ENCODE measurements around the gene PPP3CB. TPM values are rescaled to one million over a fixed set of nuclear protein-coding genes. Genes with fewer than 3 reads are reported as not detected.

Gene PPP3CB
- polyA plus RNA-seq, 1 donor, result 53.1 TPM

DNA sequence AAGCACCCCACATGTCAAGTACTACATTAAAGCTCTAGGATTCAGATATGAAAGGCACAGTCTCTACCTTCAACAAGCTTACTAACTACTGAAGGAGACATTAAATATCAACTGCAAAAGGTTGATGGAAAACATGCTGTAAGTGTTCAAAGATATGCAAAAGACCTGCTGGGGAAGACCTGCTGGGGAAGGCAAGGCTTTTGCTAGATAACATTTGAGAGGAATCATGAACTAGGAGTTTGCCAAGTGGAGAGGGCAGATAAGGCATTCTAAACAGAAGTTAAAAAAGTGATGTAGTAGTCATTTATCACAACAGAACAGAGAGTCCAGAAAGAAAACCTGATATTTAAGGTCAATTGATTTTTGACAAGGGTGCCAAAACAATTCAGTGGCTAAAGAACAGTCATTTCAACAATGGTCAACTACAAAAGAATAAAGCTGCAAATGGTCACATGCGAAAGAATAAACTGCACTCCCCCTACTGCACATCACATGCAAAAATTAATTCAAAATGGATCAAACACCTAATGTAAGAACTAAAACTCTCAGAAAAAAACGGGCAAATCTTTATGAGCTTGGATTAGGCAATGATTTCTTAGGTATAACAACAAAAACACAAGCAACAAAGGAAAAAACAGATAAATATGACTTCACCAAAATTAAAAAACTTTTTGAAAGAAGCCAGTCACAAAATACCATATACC, 39.5 kb downstream of the PPP3CB start:
- no peak for DNase-seq
- H3K4me3 ChIP-seq (ENCODE audit: low read length), result no peak overlapping the region
- 100% methylated on average over 1 of the region's 2 CpGs for WGBS (ENCODE audit: insufficient coverage, low lambda C conversion rate)

DNA sequence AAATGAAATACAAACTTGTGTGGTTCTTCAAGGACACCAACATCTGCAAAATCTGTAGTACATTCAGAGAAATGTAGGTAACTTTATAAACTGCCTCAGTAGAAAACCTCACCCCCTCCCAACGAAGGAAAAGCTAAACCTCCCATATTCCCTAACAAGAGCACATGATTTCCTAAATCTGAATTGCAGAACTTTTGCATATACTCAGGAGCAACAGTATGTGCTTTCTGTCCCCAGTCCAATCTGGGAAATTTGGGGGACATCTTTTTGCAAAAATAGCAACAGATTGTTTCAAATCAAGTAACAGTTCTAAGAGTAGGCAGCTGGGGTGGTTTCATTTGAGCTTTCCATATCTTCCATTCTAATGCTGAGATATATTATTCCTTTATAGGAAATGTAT, 46.7 kb downstream of the PPP3CB start:
- peaks cover 23% of the 10 kb centered on the region for H3K36me3 ChIP-seq (ENCODE audit: control insufficient read depth, insufficient read depth, low read length)
- H3K4me1 ChIP-seq (ENCODE audit: control insufficient read depth, insufficient read depth, low read length), result no peaks in the 10 kb centered on the region
- no peaks in the 10 kb centered on the region for H3K9me3 ChIP-seq (ENCODE audit: control insufficient read depth, low read depth, low read length)
- no CpG with 5 or more reads among the region's 1 CpG for WGBS (ENCODE audit: insufficient coverage, low lambda C conversion rate)
- no peaks in the 10 kb centered on the region for H3K27me3 ChIP-seq (ENCODE audit: control insufficient read depth, insufficient read depth, low read length)
- DNase-seq, result no peak
- H3K27ac ChIP-seq (ENCODE audit: low read length), result no peak overlapping the region
- H3K4me3 ChIP-seq (ENCODE audit: low read length), result no peak overlapping the region

More for the DNA sequence above, 39.5 kb downstream of the PPP3CB start:
- H3K27me3 ChIP-seq (ENCODE audit: control insufficient read depth, insufficient read depth, low read length), result no peaks in the 10 kb centered on the region
- no peak overlapping the region for H3K27ac ChIP-seq (ENCODE audit: low read length)
- H3K9me3 ChIP-seq (ENCODE audit: control insufficient read depth, low read depth, low read length), result no peaks in the 10 kb centered on the region
- peaks cover 9% of the 10 kb centered on the region for H3K36me3 ChIP-seq (ENCODE audit: control insufficient read depth, insufficient read depth, low read length)
- no peaks in the 10 kb centered on the region for H3K4me1 ChIP-seq (ENCODE audit: control insufficient read depth, insufficient read depth, low read length)

DNA sequence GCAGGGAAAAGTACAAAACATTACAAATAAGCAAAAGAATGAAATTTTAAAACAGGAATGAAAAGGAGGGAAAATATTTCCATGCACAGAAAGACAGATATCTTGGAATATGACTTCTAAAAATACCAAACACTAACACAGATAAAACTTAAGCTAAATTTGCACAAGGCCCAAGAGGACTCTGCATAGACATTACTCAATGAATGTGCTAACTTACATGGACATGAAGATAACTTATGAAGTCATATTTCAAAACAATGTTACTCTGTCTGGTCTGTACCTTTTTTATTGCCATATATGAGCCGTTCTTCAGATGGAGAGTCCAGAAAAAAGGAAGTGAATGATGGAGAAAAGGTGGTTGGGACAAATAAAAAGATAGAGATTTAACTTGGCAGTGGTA, 47.4 kb downstream of the PPP3CB start:
- H3K27ac ChIP-seq (ENCODE audit: low read length), result no peak overlapping the region
- H3K36me3 ChIP-seq (ENCODE audit: control insufficient read depth, insufficient read depth, low read length), result peaks cover 23% of the 10 kb centered on the region
- 100% methylated on average over 1 of the region's 1 CpG for WGBS (ENCODE audit: insufficient coverage, low lambda C conversion rate)
- H3K4me1 ChIP-seq (ENCODE audit: control insufficient read depth, insufficient read depth, low read length), result no peaks in the 10 kb centered on the region
- H3K9me3 ChIP-seq (ENCODE audit: control insufficient read depth, low read depth, low read length), result no peaks in the 10 kb centered on the region
- no peak for DNase-seq
- no peak overlapping the region for H3K4me3 ChIP-seq (ENCODE audit: low read length)
- no peaks in the 10 kb centered on the region for H3K27me3 ChIP-seq (ENCODE audit: control insufficient read depth, insufficient read depth, low read length)

DNA sequence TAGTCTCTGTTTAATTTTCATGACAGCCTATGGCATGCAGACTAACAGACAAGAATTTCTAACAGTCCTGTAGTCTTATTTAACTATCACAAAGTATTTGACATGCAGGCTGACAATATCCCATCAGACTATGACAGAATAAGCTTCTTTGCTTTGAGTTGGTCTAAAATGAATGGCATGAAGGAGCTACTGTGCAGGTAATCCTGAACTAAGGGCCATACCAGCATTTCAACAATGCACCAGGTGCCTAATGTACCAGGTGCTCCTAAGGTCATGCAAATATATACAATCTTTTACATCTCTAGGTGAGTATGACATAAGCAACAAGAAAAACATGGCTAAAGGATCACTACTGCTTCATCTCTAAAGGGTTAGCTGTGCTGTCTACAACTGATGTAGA, 48.9 kb downstream of the PPP3CB start:
- H3K4me3 ChIP-seq (ENCODE audit: low read length), result no peak overlapping the region
- no peaks in the 10 kb centered on the region for H3K4me1 ChIP-seq (ENCODE audit: control insufficient read depth, insufficient read depth, low read length)
- H3K36me3 ChIP-seq (ENCODE audit: control insufficient read depth, insufficient read depth, low read length), result peaks cover 25% of the 10 kb centered on the region
- no peak for DNase-seq
- H3K27me3 ChIP-seq (ENCODE audit: control insufficient read depth, insufficient read depth, low read length), result no peaks in the 10 kb centered on the region
- H3K27ac ChIP-seq (ENCODE audit: low read length), result no peak overlapping the region
- no peaks in the 10 kb centered on the region for H3K9me3 ChIP-seq (ENCODE audit: control insufficient read depth, low read depth, low read length)

DNA sequence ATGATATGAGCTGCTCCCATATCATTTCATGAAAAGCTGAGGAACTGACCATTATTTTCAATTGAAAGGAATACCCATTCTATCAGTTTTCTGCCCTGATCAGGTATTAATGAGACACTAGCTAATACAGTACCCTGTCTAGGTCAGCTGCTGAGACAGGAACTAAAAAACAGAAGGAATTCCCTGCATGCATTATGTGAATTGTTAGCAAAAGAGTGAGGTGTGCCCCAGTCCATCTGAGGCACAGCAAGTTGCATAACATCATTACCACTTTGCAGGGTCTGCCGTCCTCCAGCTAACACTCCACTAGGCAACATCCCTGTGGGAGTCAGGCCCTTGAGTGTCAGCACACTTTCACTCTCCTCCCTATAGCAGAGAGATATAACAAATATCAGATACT, 51.4 kb downstream of the PPP3CB start:
- no CpG with 5 or more reads among the region's 1 CpG for WGBS (ENCODE audit: insufficient coverage, low lambda C conversion rate)

DNA sequence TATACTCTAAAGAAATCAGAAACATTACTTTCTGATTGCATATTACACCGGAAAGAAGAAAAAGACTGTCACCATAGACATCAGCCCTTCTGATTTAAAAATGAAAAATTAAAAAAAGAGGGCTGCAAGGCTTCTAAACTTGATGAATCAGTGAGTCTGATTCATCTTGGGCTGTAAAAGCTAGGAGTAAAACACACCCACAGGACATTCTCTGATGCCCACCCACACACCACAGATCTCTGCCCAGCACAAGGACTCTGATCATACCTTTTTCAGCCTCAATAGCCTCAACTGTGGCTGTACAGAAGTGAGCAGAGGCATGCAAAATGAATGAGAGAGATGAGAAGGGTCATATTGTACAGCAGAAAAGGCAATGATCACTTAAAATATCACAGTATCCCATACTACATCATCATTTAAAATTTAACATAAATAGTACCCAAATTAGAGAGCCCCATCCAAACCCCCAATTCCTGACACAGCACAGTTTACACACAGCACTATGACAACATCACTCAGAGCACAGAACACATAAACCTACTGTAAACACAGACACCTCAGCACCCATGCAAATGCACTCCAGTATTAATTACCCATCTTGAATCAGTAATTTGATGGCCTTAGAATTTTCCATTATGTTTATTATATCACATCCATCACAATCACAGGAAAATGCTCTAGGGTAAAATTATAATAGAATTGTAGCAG, 56.1 kb downstream of the PPP3CB start:
- Histone ChIP-seq H3K4me1 (ENCODE audit: control insufficient read depth, insufficient read depth, low read length) (no peaks in the 10 kb centered on the region), H3K27me3 (ENCODE audit: control insufficient read depth, insufficient read depth, low read length) (no peaks in the 10 kb centered on the region), H3K4me3 (ENCODE audit: low read length) (no peak overlapping the region), H3K36me3 (ENCODE audit: control insufficient read depth, insufficient read depth, low read length) (peaks cover 31% of the 10 kb centered on the region), H3K27ac (ENCODE audit: low read length) (no peak overlapping the region), H3K9me3 (ENCODE audit: control insufficient read depth, low read depth, low read length) (no peaks in the 10 kb centered on the region)
- no peak for DNase-seq
- no CpG with 5 or more reads among the region's 1 CpG for WGBS (ENCODE audit: insufficient coverage, low lambda C conversion rate)

More for the DNA sequence above, 51.4 kb downstream of the PPP3CB start:
- DNase-seq, result no peak
- Histone ChIP-seq H3K9me3 (ENCODE audit: control insufficient read depth, low read depth, low read length) (no peaks in the 10 kb centered on the region), H3K27ac (ENCODE audit: low read length) (no peak overlapping the region), H3K4me1 (ENCODE audit: control insufficient read depth, insufficient read depth, low read length) (no peaks in the 10 kb centered on the region), H3K27me3 (ENCODE audit: control insufficient read depth, insufficient read depth, low read length) (no peaks in the 10 kb centered on the region), H3K4me3 (ENCODE audit: low read length) (no peak overlapping the region), H3K36me3 (ENCODE audit: control insufficient read depth, insufficient read depth, low read length) (peaks cover 22% of the 10 kb centered on the region)

DNA sequence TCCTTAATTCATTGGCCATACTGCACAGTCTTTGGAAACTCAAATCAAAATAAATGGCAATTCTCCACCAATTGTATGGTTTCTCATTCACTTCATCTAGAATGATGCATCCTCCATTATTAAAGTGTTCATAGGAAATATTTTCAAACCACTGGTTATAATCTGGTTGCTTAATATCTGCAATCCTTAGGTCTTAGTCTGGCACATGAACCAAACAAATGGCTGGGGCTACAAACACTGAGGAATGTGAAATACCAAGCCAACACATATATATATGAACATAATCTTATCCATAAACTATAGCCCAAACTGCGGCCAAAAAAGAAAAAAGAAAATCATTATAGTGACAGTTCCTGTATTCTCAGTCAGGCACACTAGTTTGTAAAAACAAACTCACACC, 56.8 kb downstream of the PPP3CB start:
- Histone ChIP-seq H3K4me3 (ENCODE audit: low read length) (no peak overlapping the region), H3K27ac (ENCODE audit: low read length) (no peak overlapping the region), H3K36me3 (ENCODE audit: control insufficient read depth, insufficient read depth, low read length) (peaks cover 26% of the 10 kb centered on the region), H3K9me3 (ENCODE audit: control insufficient read depth, low read depth, low read length) (no peaks in the 10 kb centered on the region), H3K4me1 (ENCODE audit: control insufficient read depth, insufficient read depth, low read length) (no peaks in the 10 kb centered on the region), H3K27me3 (ENCODE audit: control insufficient read depth, insufficient read depth, low read length) (no peaks in the 10 kb centered on the region)
- WGBS (ENCODE audit: insufficient coverage, low lambda C conversion rate), result no CpG with 5 or more reads among the region's 1 CpG
- DNase-seq, result no peak

DNA sequence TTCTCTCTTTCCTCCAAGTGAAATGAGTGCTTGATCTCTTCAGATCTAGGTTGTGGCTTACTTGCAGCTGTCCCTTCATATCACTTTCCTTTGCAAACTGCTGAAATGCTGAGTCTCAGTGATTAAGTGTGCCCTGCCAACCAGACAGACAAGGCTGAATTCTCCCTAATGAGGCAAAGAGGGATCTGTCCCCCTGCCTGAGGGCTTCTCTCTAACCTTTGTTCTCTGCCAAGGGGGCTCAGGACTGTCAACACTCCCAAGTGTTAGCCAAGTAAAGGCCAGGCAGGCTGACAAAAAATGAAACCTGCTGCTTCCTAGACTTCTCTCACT, 62.3 kb downstream of the PPP3CB start, which contains the start of gene MSS51:
MSS51 (minus strand) TSS at position 24 of the 330 bp plus-strand sequence. CDS start 5,277 bp downstream, outside the sequence.
- no peaks in the 10 kb centered on the region for H3K9me3 ChIP-seq (ENCODE audit: control insufficient read depth, low read depth, low read length)
- H3K4me3 ChIP-seq (ENCODE audit: low read length), result no peak within 1 kb of the TSS
- DNase-seq, result no peak
- no peak within 1 kb of the TSS for H3K27ac ChIP-seq (ENCODE audit: low read length)
- no peaks in the 10 kb centered on the region for H3K4me1 ChIP-seq (ENCODE audit: control insufficient read depth, insufficient read depth, low read length)
- H3K36me3 ChIP-seq (ENCODE audit: control insufficient read depth, insufficient read depth, low read length), result peaks cover 19% of the 10 kb centered on the region
- H3K27me3 ChIP-seq (ENCODE audit: control insufficient read depth, insufficient read depth, low read length), result no peaks in the 10 kb centered on the region

DNA sequence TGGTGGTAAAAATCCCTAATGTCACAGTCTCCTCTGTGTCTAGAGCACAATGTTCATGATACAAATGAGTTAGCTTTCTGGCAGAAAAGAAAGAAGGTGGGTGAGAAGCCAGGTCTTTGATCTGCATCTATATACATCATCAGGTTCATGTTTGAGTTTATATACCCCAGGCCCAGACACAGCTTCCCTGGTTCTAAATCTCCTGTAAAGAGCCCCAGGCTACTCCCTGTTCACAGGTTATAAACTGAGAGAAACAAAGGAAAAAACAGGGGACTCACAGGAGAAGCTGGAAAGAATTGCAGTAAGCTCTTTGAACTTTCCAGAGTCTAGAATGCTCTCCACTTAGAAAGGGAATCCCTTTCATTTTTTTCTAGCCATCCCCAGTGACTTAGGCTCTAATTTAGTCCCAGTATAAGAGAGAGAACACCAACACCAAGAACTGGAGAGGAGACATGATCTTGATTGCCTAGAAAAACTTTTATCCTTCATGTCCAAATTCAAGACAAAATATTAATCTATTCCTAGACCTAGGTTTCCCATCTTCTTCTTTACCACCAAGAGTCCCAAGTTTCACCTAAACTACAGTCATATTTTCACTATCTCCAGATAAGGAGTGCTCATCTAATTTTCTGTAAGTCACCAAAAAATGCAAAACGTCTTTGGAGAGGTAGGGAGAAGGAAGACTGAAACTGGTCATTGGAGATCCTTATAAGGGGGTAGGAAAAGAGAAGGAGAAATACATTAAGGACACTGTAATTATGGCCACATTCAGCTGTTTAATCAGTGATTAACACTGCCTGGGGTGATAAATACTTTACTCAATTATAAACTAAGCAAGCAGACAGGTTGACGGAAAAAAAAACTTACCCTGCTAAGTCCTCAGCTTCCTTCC, 62.9 kb downstream of the PPP3CB start:
- no peak for DNase-seq
- no peak overlapping the region for H3K4me3 ChIP-seq (ENCODE audit: low read length)
- peaks cover 23% of the 10 kb centered on the region for H3K36me3 ChIP-seq (ENCODE audit: control insufficient read depth, insufficient read depth, low read length)
- WGBS (ENCODE audit: insufficient coverage, low lambda C conversion rate), result 83% methylated on average over 1 of the region's 2 CpGs
- no peaks in the 10 kb centered on the region for H3K4me1 ChIP-seq (ENCODE audit: control insufficient read depth, insufficient read depth, low read length)
- no peak overlapping the region for H3K27ac ChIP-seq (ENCODE audit: low read length)
- no peaks in the 10 kb centered on the region for H3K27me3 ChIP-seq (ENCODE audit: control insufficient read depth, insufficient read depth, low read length)
- H3K9me3 ChIP-seq (ENCODE audit: control insufficient read depth, low read depth, low read length), result no peaks in the 10 kb centered on the region

DNA sequence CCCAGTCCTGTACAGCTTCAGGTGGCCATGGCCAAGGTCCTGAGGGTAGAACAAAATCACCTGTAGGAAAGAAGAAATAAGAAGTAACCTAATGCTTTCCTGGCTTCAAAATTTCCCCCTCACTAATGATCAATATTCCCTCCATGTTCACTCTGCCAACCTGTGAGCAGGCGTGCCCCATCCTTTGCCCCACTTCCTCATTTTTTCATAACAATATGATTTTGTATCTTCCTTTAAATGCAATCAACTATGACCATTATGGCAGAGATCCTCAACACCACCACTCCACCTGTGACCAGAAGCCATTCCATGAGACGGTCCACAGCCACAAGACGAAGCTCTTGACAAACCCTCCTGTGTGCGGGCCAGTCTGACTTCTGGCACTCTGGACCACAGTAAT, 69.5 kb downstream of the PPP3CB start:
- no peak for DNase-seq
- H3K27me3 ChIP-seq (ENCODE audit: control insufficient read depth, insufficient read depth, low read length), result no peaks in the 10 kb centered on the region
- 80% methylated on average over 1 of the region's 4 CpGs for WGBS (ENCODE audit: insufficient coverage, low lambda C conversion rate)
- no peaks in the 10 kb centered on the region for H3K4me1 ChIP-seq (ENCODE audit: control insufficient read depth, insufficient read depth, low read length)
- no peak overlapping the region for H3K4me3 ChIP-seq (ENCODE audit: low read length)
- H3K27ac ChIP-seq (ENCODE audit: low read length), result no peak overlapping the region
- peaks cover 45% of the 10 kb centered on the region for H3K36me3 ChIP-seq (ENCODE audit: control insufficient read depth, insufficient read depth, low read length)
- no peaks in the 10 kb centered on the region for H3K9me3 ChIP-seq (ENCODE audit: control insufficient read depth, low read depth, low read length)

Data from large intestine (tissue), 3 donors.